Measurements from ENCODE around the gene ARHGAP24. TPM values are rescaled to one million over a fixed set of nuclear protein-coding genes. Genes with fewer than 3 reads are reported as not detected.
A peak's percentile ranks its signal among the peaks of the same experiment; 100 is the strongest.

ARHGAP24 gene
- total and polyA plus RNA-seq, 2 donors (not counting 3 experiments of a cell fraction or from before 2014, with no cell fraction given), result 52.1 to 79.4 TPM

DNA sequence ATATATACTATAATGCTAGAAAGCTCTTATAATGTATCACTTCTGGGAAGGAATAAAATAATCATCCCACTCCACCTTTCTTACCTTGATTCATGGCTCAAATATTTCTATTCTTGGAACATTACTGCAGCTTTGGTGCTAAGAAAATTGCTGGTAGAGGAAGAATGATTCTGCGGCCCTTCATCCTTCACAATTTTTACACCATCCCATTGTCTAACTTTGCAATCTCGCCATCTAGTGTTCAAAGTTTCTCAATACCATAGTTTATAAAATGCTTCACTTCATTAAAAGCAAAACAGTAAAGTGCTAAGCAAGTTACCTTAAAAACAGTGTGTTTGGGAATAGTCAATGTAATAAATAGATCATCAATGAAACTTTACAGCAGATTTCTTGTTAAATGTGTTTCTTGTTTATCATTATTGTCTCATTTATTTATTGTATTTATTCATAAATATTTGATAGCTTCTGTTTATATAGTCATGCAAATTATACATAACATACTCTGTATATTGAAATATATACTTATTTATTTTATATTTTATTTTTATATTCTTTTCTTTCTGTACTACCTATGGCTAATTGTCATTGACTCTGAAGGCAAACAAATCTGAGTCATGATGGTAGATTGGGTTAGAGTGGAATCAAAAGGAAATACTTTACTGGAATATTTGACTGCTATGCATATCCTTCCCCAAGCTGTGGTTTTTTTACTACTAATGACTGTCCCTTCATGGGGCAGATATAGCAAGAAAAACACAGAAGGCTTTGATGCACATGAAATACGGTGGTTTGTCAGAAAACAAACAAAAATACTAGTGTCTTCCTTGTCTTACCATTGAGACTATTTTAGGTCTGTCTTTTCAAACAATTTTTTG, 494.2 kb downstream of the ARHGAP24 start:
- intact Hi-C loops (cut with micrococcal nuclease), result loop anchor here (1.0 to 5.0 kb wide), 8 partner anchors 68 to 822 kb away; no protein-coding TSS in a partner anchor

More for the DNA sequence above, 494.2 kb downstream of the ARHGAP24 start:
- Histone ChIP-seq H3K4me3 (replicated peaks in 1 of 3; ENCODE audit: insufficient read depth in 1 of 3, low read depth in 1 of 3, low read length in 3 of 3) (no peak overlapping the region), H3K9me3 (replicated peaks; ENCODE audit: control insufficient read depth, insufficient read depth, low read length) (no peaks in the 10 kb centered on the region), H3K27ac (ENCODE audit: insufficient read depth, low read depth, low read length) (peak overlapping the region; percentile 43), H2AFZ (ENCODE audit: low read depth, low read length) (no peak overlapping the region), H3K4me2 (ENCODE audit: insufficient read depth, low read length) (no peak overlapping the region), H3K79me2 (ENCODE audit: control insufficient read depth, insufficient read depth, low read length) (peaks cover 79% of the 10 kb centered on the region), H3K36me3 (ENCODE audit: control insufficient read depth in 2 of 2, extremely low read depth in 1 of 2, insufficient read depth in 2 of 2, low read length in 2 of 2) (peaks cover 0 to 6% of the 10 kb centered on the region in 2 experiments), H3K9me1 (replicated peaks; ENCODE audit: control insufficient read depth, extremely low read depth, insufficient read depth, low read length) (no peaks in the 10 kb centered on the region), H3K9ac (replicated peaks; ENCODE audit: extremely low read depth, insufficient read depth, low read length) (peak overlapping the region; percentile 13), H3K4me1 (ENCODE audit: control insufficient read depth, extremely low read depth, insufficient read depth, low read length) (peaks cover 52% of the 10 kb centered on the region), H4K20me1 (replicated peaks; ENCODE audit: control insufficient read depth, extremely low read depth, insufficient read depth, low read length) (no peaks in the 10 kb centered on the region), H3K27me3 (ENCODE audit: control insufficient read depth in 2 of 2, insufficient read depth in 2 of 2, low read length in 2 of 2) (no peaks in the 10 kb centered on the region)
- dilution Hi-C loops (cut with MboI; ENCODE audit: extremely low pct_ligation_motif_present, low sequenced_read_pairs), result no loop called here
- TF ChIP-seq, protein P1, sequence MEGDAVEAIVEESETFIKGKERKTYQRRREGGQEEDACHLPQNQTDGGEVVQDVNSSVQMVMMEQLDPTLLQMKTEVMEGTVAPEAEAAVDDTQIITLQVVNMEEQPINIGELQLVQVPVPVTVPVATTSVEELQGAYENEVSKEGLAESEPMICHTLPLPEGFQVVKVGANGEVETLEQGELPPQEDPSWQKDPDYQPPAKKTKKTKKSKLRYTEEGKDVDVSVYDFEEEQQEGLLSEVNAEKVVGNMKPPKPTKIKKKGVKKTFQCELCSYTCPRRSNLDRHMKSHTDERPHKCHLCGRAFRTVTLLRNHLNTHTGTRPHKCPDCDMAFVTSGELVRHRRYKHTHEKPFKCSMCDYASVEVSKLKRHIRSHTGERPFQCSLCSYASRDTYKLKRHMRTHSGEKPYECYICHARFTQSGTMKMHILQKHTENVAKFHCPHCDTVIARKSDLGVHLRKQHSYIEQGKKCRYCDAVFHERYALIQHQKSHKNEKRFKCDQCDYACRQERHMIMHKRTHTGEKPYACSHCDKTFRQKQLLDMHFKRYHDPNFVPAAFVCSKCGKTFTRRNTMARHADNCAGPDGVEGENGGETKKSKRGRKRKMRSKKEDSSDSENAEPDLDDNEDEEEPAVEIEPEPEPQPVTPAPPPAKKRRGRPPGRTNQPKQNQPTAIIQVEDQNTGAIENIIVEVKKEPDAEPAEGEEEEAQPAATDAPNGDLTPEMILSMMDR (IDR thresholded peaks at IDR 0.05; ENCODE audit: extremely low read depth in 1 of 2, insufficient read depth in 1 of 2, low read depth in 1 of 2, low read length in 2 of 2), result peak; percentile 16 to 38
- TF ChIP-seq POLR2A (IDR thresholded peaks at IDR 0.05; ENCODE audit: low read depth, low read length), result no peak
- TF ChIP-seq, protein P2, sequence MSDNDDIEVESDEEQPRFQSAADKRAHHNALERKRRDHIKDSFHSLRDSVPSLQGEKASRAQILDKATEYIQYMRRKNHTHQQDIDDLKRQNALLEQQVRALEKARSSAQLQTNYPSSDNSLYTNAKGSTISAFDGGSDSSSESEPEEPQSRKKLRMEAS (IDR thresholded peaks at IDR 0.05; ENCODE audit: insufficient read depth, insufficient read length), result no peak
- peak; percentile 38 for TF ChIP-seq FOS (IDR thresholded peaks at IDR 0.05; ENCODE audit: borderline replicate concordance, insufficient read depth, low read length)
- TF ChIP-seq JUN (IDR thresholded peaks at IDR 0.05; ENCODE audit: borderline replicate concordance, insufficient read depth, insufficient read length, low read depth), result peak; percentile 45
- FAIRE-seq (peak; percentile 52), DNase-seq (ENCODE audit: low read depth, low spot score) (peak; percentile 82)
- ChIA-PET CTCF (interaction anchor here (0.6 to 6.0 kb wide), 38 partner anchors 9 to 885 kb away, joined by 3 to 176 read pairs (median 4); no protein-coding TSS in a partner anchor), POLR2A (interaction anchor here (0.5 kb wide), 1 partner anchor 180 kb away, joined by 5 read pairs; no protein-coding TSS in a partner anchor)
- no TSS peak for BruUV-seq (replicated peaks)

All from endothelial cell of umbilical vein (primary cell).